Prostate gland (tissue), 2 donors: ENCODE results near the gene CANT1. TPM values are rescaled to one million over a fixed set of nuclear protein-coding genes. Genes with fewer than 3 reads are reported as not detected.
"Not testable (repeated sequence)": the region's sequence is repeated elsewhere in the genome, so short reads cannot be mapped to it uniquely, and the experiment has no call there.

Experiments used
- DNase-seq: peaks from one replicate; pipeline ENCODE4 v3.0.0-alpha.2; 2019; ENCODE audit warnings: low spot score
- H3K27ac ChIP-seq, 2 donors: fragments of 200-600 bp; sonication (generic); 2 replicates each; pipeline ENCODE4 v1.5.1; 2017 to 2019
- H3K27me3 ChIP-seq: fragments of 200-600 bp; sonication (generic); replicated peaks from 2 replicates; pipeline ENCODE4 v1.5.1; 2019; ENCODE audit not compliant: insufficient read depth
- H3K36me3 ChIP-seq, 2 donors: fragments of 200-600 bp; sonication (generic); 1 replicate in 1 of 2; 2 replicates in 1 of 2; pipeline versions ENCODE4 v1.5.1 to v1.8.1; 2017 to 2019
- H3K4me1 ChIP-seq: fragments of 200-600 bp; sonication (generic); replicated peaks from 2 replicates; pipeline ENCODE4 v1.5.1; 2019
- H3K4me3 ChIP-seq, 2 donors: fragments of 200-600 bp; sonication (generic); 2 replicates each; pipeline ENCODE4 v1.5.1; 2017 to 2019
- H3K9me3 ChIP-seq: fragments of 200-600 bp; sonication (generic); 2 replicates; pipeline ENCODE4 v1.5.1; 2017
- CTCF ChIP-seq, 4 experiments: fragments of 200-600 bp in 2 of 4; fragments of 450-650 bp in 2 of 4; sonication (generic) in 2 of 4; IDR thresholded peaks; 1 replicate in 3 of 4; 2 replicates in 1 of 4; pipeline ENCODE4 v1.5.1; 2016 to 2019; ENCODE audit warnings: antibody characterized with exemption in 4 of 4, mild to moderate bottlenecking in 2 of 4, moderate library complexity in 2 of 4
- POLR2A ChIP-seq: fragments of 450-650 bp; IDR thresholded peaks from one replicate; pipeline ENCODE4 v1.6.1; 2016; ENCODE audit warnings: antibody characterized with exemption, mild to moderate bottlenecking
- POLR2AphosphoS5 ChIP-seq: sonication (generic); formaldehyde crosslinking; IDR thresholded peaks from one replicate; pipeline ENCODE4 v1.6.1; 2017; ENCODE audit warnings: antibody characterized with exemption
- WGBS: methylation state at CpG from one replicate; pipeline ENCODE4 v1.1.5; 2018; 5-methylcytosine and 5-hydroxymethylcytosine counted together
- intact Hi-C: fragments of 100-400 bp; cut with DNase I; formaldehyde crosslinking; loops from one replicate; pipeline ENCODE4 v1.14.2; 2022
- total RNA-seq, 2 donors: library from RNA; depleted of rRNA; stranded (reverse); fragments of >200 nt; gene quantifications; one replicate each; pipeline ENCODE4 v1.1.0, GENCODE V29; 2016

The CANT1 gene
- total RNA-seq, 2 donors from 2014 or later, result 89.7 to 201 TPM

GRCh38 chr17:78965491-78965924 lies 44.1 kb downstream of the CANT1 start:
- Histone ChIP-seq H3K27me3 (no peaks in the 10 kb centered on the region), H3K9me3 (no peaks in the 10 kb centered on the region), H3K4me3 (no peak overlapping the region), H3K27ac (no peak overlapping the region), H3K36me3 (no peaks in the 10 kb centered on the region), H3K4me1 (no peaks in the 10 kb centered on the region)
- no peak for DNase-seq
- TF ChIP-seq POLR2AphosphoS5 (no peak), POLR2A (no peak), CTCF (IDR thresholded peaks at IDR 0.05) (no peak)
- intact Hi-C loops, result no loop called here
- WGBS, result 78% methylated on average over 8 of the region's 8 CpGs

- Histone ChIP-seq H3K36me3 (no peaks in the 10 kb centered on the region), H3K4me3 (no peak overlapping the region), H3K27ac (no peak overlapping the region), H3K27me3 (no peaks in the 10 kb centered on the region), H3K9me3 (no peaks in the 10 kb centered on the region), H3K4me1 (no peaks in the 10 kb centered on the region)
- DNase-seq, result no peak
- intact Hi-C loops, result no loop called here
- TF ChIP-seq CTCF (IDR thresholded peaks at IDR 0.05), result no peak
- TF ChIP-seq POLR2AphosphoS5, result no peak
- no peak for TF ChIP-seq POLR2A
- 90% methylated on average over 6 of the region's 6 CpGs for WGBS
Observed at GRCh38 chr17:78963378-78963777, 46.2 kb downstream of the CANT1 start.

- H3K36me3 ChIP-seq, H3K27ac ChIP-seq, H3K9me3 ChIP-seq, H3K27me3 ChIP-seq, DNase-seq, H3K4me3 ChIP-seq, H3K4me1 ChIP-seq, intact Hi-C loops: not testable (repeated sequence)
- 95% methylated on average over 7 of the region's 8 CpGs for WGBS
Observed at GRCh38 chr17:78962984-78963348, 46.6 kb downstream of the CANT1 start.

- DNase-seq, result no peak
- TF ChIP-seq CTCF (IDR thresholded peaks at IDR 0.05) (no peak), POLR2A (no peak), POLR2AphosphoS5 (no peak)
- intact Hi-C loops, result no loop called here
- Histone ChIP-seq H3K9me3 (no peaks in the 10 kb centered on the region), H3K4me3 (no peak overlapping the region), H3K4me1 (no peaks in the 10 kb centered on the region), H3K27ac (no peak overlapping the region), H3K27me3 (no peaks in the 10 kb centered on the region), H3K36me3 (no peaks in the 10 kb centered on the region)
- WGBS, result 77% methylated on average over 19 of the region's 19 CpGs
Observed at GRCh38 chr17:78962345-78962983, 47.1 kb downstream of the CANT1 start.

- Histone ChIP-seq H3K9me3 (no peaks in the 10 kb centered on the region), H3K27me3 (no peaks in the 10 kb centered on the region), H3K4me1 (no peaks in the 10 kb centered on the region), H3K36me3 (no peaks in the 10 kb centered on the region), H3K4me3 (no peak overlapping the region), H3K27ac (no peak overlapping the region)
- 96% methylated on average over 4 of the region's 4 CpGs for WGBS
- intact Hi-C loops, result no loop called here
- no peak for DNase-seq
- TF ChIP-seq POLR2AphosphoS5 (no peak), CTCF (IDR thresholded peaks at IDR 0.05) (no peak), POLR2A (no peak)
Observed at GRCh38 chr17:78961571-78961970, 48.0 kb downstream of the CANT1 start.
